HepG2 (cell line): ENCODE measurements around the gene MTHFSD.

Experiments
- ATF1 ChIP-seq: IDR thresholded peaks from 2 replicates; pipeline ENCODE4 v1.6.1; 2016; ENCODE audit warnings: mild to moderate bottlenecking, control low read depth
- CTCF ChIP-seq: sonication (generic); formaldehyde crosslinking; IDR thresholded peaks from 2 replicates; pipeline ENCODE4 v1.5.0; 2020; ENCODE audit warnings: mild to moderate bottlenecking, missing genetic modification reagents, moderate library complexity
- NR2C2 ChIP-seq: sonication (generic); formaldehyde crosslinking; IDR thresholded peaks from 2 replicates; pipeline ENCODE4 v1.4.0; 2020; ENCODE audit warnings: missing genetic modification reagents, mild to moderate bottlenecking, moderate library complexity, borderline replicate concordance
- PRDM15 ChIP-seq: sonication (generic); formaldehyde crosslinking; IDR thresholded peaks from 2 replicates; pipeline ENCODE4 v1.4.0; 2020; ENCODE audit warnings: missing genetic modification reagents
- ZBTB33 ChIP-seq: sonication (generic); formaldehyde crosslinking; IDR thresholded peaks from 2 replicates; pipeline ENCODE4 v1.4.0; 2020; ENCODE audit warnings: missing genetic modification reagents
- ZNF501 ChIP-seq: sonication (generic); formaldehyde crosslinking; IDR thresholded peaks from 2 replicates; pipeline ENCODE4 v1.5.1; 2020; ENCODE audit warnings: mild to moderate bottlenecking, moderate library complexity, missing genetic modification reagents
- TF ChIP-seq, protein P1 (sequence below), 2 experiments: sonication (generic) in 1 of 2; formaldehyde crosslinking in 1 of 2; IDR thresholded peaks; 2 replicates each; pipeline versions ENCODE4 v1.4.0 to v1.6.1; 2016 to 2020; ENCODE audit warnings: borderline replicate concordance in 1 of 2, low read depth in 1 of 2, mild to moderate bottlenecking in 1 of 2, missing genetic modification reagents in 1 of 2
- TF ChIP-seq, protein P2 (sequence below): sonication (generic); formaldehyde crosslinking; IDR thresholded peaks from 2 replicates; pipeline ENCODE4 v1.5.1; 2020; ENCODE audit warnings: missing genetic modification reagents, mild to moderate bottlenecking, borderline replicate concordance

DNA sequence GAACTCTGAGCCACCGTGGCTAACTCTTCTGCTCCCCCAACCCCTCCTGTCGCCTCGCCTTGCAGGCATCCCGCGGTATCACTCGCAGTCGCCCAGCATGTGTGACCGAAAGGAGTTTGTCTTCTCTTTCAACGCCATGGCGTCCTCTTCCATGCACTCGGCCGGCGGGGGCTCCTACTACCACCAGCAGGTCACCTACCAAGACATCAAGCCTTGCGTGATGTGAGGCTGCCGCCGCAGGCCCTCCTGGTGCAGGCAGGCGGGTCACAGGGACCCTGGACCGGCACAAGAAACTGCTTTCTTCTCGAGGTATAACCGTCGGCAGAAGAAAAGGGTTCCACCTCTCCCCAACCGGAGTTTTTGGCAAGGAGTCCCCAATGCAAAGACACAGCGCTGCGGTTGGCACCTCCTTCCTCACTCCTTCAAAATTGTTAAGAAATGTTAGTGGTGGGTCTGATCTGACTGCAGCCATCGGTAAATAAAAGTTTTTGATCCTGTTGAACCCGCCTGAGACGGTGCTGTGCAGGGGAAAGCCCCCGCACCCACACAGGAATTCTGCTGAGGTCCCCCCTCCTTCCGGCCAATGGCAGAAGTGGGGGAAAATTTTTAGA lies 42.1 kb downstream of the MTHFSD start:
- no peak for TF ChIP-seq CTCF (CRISPR knock-in tag)
- TF ChIP-seq, protein P1, sequence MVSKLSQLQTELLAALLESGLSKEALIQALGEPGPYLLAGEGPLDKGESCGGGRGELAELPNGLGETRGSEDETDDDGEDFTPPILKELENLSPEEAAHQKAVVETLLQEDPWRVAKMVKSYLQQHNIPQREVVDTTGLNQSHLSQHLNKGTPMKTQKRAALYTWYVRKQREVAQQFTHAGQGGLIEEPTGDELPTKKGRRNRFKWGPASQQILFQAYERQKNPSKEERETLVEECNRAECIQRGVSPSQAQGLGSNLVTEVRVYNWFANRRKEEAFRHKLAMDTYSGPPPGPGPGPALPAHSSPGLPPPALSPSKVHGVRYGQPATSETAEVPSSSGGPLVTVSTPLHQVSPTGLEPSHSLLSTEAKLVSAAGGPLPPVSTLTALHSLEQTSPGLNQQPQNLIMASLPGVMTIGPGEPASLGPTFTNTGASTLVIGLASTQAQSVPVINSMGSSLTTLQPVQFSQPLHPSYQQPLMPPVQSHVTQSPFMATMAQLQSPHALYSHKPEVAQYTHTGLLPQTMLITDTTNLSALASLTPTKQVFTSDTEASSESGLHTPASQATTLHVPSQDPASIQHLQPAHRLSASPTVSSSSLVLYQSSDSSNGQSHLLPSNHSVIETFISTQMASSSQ (IDR thresholded peaks at IDR 0.05; ENCODE audit: low read depth): no peak
- TF ChIP-seq, protein P1 (CRISPR knock-in tag; IDR thresholded peaks at IDR 0.05; ENCODE audit: borderline replicate concordance): no peak
- TF ChIP-seq PRDM15: no peak
- TF ChIP-seq ATF1 (CRISPR knock-in tag): no peak
- no peak for TF ChIP-seq NR2C2 (CRISPR knock-in tag)
- TF ChIP-seq, protein P2, sequence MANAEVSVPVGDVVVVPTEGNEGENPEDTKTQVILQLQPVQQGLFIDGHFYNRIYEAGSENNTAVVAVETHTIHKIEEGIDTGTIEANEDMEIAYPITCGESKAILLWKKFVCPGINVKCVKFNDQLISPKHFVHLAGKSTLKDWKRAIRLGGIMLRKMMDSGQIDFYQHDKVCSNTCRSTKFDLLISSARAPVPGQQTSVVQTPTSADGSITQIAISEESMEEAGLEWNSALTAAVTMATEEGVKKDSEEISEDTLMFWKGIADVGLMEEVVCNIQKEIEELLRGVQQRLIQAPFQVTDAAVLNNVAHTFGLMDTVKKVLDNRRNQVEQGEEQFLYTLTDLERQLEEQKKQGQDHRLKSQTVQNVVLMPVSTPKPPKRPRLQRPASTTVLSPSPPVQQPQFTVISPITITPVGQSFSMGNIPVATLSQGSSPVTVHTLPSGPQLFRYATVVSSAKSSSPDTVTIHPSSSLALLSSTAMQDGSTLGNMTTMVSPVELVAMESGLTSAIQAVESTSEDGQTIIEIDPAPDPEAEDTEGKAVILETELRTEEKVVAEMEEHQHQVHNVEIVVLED: no peak
- no peak for TF ChIP-seq ZNF501 (CRISPR knock-in tag)
- TF ChIP-seq ZBTB33: no peak
